Peyer's patch (tissue), 4 donors: ENCODE data around the gene TMEM217. TPM values are rescaled to one million over a fixed set of nuclear protein-coding genes. Genes with fewer than 3 reads are reported as not detected.
"Not testable (repeated sequence)": the region's sequence is repeated elsewhere in the genome, so short reads cannot be mapped to it uniquely, and the experiment has no call there.

Experiments
- DNase-seq, 3 donors: peaks; one replicate each; pipeline ENCODE4 v3.0.0-alpha.2; 2017 to 2019
- H3K27ac ChIP-seq, 4 donors: fragments of 200-600 bp; sonication (generic); one replicate each; pipeline ENCODE4 v1.5.1; 2016 to 2019
- H3K27me3 ChIP-seq, 2 donors: fragments of 200-600 bp; sonication (generic); one replicate each; pipeline ENCODE4 v1.5.1; 2019
- H3K36me3 ChIP-seq, 3 donors: fragments of 200-600 bp; sonication (generic); one replicate each; pipeline ENCODE4 v1.5.1; 2016 to 2019
- H3K4me1 ChIP-seq, 4 donors: fragments of 200-600 bp; sonication (generic); one replicate each; pipeline ENCODE4 v1.5.1; 2016 to 2019
- H3K4me3 ChIP-seq, 4 donors: fragments of 200-600 bp; sonication (generic); 1 replicate in 3 of 4; 2 replicates in 1 of 4; pipeline ENCODE4 v1.5.1; 2016 to 2019; ENCODE audit warnings: mild to moderate bottlenecking in 1 of 4
- H3K9me3 ChIP-seq, 4 donors: fragments of 200-600 bp; sonication (generic); one replicate each; pipeline ENCODE4 v1.5.1; 2016 to 2019; ENCODE audit warnings: mild to moderate bottlenecking in 1 of 4
- POLR2A ChIP-seq, 2 donors: fragments of 450-650 bp; IDR thresholded peaks; one replicate each; pipeline ENCODE4 v1.5.1; 2017; ENCODE audit warnings: antibody characterized with exemption in 2 of 2, mild to moderate bottlenecking in 2 of 2, moderate library complexity in 2 of 2
- total RNA-seq, 4 donors: library from RNA; depleted of rRNA; stranded (reverse); fragments of >200 nt; gene quantifications; one replicate each; pipeline ENCODE4 v1.1.0, GENCODE V29; 2016
- TF ChIP-seq, protein P1 (sequence below), 6 experiments: fragments of 450-650 bp in 4 of 6; fragments of 200-600 bp in 2 of 6; sonication (generic) in 1 of 6; IDR thresholded peaks; one replicate each; pipeline ENCODE4 v1.5.1; 2017 to 2019; ENCODE audit warnings: antibody characterized with exemption in 6 of 6, mild to moderate bottlenecking in 3 of 6, moderate library complexity in 1 of 6

The TMEM217 gene
- under 1 TPM in 1 of 4 donors, not detected in 3; 0.53 TPM for total RNA-seq

DNA sequence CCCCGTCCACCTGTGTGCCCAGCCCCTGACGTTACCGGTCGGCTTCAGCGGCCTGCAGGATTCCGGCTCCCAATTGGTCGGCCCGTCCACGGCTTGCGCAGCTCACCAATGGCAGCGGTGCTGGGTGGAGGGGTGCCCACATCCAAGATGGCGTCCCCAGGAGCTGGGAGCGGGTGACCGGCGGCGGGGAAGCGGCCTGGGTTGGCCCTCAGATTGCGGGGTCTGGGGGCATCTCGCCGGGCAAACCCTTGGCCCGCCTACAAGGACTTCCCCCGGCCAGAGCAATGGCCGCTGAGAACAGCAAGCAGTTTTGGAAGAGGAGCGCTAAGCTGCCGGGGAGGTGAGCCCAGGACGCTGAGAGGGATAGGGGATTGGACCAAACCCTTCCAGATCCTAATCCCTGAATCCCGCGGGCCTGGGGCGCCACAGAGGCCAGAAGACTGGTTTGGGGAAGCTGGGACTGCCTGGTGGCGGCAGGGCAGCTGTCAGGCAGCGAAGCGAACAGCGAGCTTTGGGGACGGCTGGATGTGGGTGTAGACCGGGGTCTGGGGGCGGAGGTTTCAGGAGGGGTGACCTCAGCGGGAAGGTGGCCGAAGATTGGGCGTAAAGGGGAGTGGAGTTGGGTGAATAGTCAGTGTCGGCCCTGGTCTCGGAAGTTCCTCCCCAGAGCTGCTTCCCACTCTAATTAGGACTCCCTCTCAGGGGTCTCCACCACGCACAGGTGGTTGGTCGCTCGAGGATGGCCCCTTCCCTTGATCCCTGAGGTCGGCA lies at the start of gene TMEM217, which contains the start of gene TBC1D22B:
TSS of gene TMEM217 (minus strand) at position 511 of the 771 bp plus-strand sequence. CDS start 39,114 bp downstream, outside the sequence.
TSS of gene TBC1D22B (plus strand) at position 139 of the 771 bp plus-strand sequence. CDS start at position 285, 146 bp downstream.
- TF ChIP-seq, protein P1, sequence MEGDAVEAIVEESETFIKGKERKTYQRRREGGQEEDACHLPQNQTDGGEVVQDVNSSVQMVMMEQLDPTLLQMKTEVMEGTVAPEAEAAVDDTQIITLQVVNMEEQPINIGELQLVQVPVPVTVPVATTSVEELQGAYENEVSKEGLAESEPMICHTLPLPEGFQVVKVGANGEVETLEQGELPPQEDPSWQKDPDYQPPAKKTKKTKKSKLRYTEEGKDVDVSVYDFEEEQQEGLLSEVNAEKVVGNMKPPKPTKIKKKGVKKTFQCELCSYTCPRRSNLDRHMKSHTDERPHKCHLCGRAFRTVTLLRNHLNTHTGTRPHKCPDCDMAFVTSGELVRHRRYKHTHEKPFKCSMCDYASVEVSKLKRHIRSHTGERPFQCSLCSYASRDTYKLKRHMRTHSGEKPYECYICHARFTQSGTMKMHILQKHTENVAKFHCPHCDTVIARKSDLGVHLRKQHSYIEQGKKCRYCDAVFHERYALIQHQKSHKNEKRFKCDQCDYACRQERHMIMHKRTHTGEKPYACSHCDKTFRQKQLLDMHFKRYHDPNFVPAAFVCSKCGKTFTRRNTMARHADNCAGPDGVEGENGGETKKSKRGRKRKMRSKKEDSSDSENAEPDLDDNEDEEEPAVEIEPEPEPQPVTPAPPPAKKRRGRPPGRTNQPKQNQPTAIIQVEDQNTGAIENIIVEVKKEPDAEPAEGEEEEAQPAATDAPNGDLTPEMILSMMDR (IDR thresholded peaks at IDR 0.05): no peak
- peak; percentile 50 to 80 for TF ChIP-seq POLR2A (IDR thresholded peaks at IDR 0.05)

DNA sequence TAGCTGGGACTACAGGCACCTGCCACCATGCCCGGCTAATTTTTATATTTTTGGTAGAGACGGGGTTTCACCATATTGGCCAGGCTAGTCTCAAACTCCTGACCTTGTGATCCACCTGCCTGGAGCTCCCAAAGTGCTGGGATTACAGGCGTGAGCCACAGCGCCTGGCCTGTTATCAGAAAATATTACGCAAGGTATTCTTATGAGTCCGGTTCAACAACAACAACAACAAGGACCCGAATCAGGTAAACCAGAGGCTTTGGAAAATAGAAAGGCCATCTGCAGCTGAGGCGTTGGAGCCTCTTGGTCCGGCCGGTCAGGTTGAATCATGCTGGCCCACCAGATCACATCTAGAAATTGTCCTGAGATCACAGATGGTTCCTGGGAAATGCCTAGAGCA lies 49.5 kb upstream of the TMEM217 start:
- peaks cover 0 to 45% (median 0%) of the 10 kb centered on the region in 3 donors for H3K36me3 ChIP-seq
- not testable (repeated sequence) for H3K27ac ChIP-seq, H3K27me3 ChIP-seq, H3K9me3 ChIP-seq, H3K4me3 ChIP-seq, DNase-seq, H3K4me1 ChIP-seq

More for the DNA sequence above, at the start of gene TMEM217, which contains the start of gene TBC1D22B:
- DNase-seq: peak; percentile 95 to 99 (median 98)
- Histone ChIP-seq H3K4me3 (peak within 1 kb of the TSS; percentile 71 to 91 (median 86)), H3K4me1 (peaks cover 0 to 17% (median 0%) of the 10 kb centered on the region in 4 donors), H3K27me3 (no peaks in the 10 kb centered on the region), H3K27ac (peak within 1 kb of the TSS; percentile 79 to 89 (median 84)), H3K9me3 (no peaks in the 10 kb centered on the region), H3K36me3 (no peaks in the 10 kb centered on the region)

DNA sequence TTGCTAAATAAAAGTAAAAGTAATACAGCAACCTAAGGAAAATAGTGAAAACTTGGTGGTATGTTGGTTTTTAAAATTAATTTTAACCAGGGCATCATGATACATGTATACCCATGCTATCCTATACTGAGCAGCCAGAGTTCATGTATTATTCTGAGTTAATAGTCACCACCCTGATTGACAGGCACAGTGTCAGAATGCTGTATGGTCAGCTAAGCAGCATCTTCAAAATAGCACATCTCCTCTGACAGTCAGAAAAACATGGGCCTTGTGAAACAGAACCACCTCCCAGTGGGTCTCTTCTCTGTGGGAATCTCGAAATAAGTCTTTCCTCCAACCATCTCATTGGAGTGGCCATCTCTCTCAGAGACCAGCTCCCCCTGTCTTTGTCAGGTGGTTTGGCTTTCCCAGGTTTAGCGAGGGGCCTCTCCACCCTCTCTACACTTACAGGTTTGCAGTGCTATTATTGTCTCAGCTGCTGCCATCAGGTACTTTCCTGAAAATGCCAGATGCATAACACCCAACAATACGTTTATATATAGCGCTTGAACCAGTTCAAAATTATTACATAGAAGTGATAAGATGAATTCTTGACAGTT lies 48.8 kb upstream of the TMEM217 start:
- peaks cover 0 to 47% (median 0%) of the 10 kb centered on the region in 3 donors for H3K36me3 ChIP-seq
- no peak overlapping the region for H3K4me3 ChIP-seq
- H3K27ac ChIP-seq: no peak overlapping the region
- no peaks in the 10 kb centered on the region for H3K27me3 ChIP-seq
- H3K9me3 ChIP-seq: no peaks in the 10 kb centered on the region
- H3K4me1 ChIP-seq: no peaks in the 10 kb centered on the region
- no peak for DNase-seq
- no peak for TF ChIP-seq POLR2A (IDR thresholded peaks at IDR 0.05)
- TF ChIP-seq, protein P1 (IDR thresholded peaks at IDR 0.05): no peak

DNA sequence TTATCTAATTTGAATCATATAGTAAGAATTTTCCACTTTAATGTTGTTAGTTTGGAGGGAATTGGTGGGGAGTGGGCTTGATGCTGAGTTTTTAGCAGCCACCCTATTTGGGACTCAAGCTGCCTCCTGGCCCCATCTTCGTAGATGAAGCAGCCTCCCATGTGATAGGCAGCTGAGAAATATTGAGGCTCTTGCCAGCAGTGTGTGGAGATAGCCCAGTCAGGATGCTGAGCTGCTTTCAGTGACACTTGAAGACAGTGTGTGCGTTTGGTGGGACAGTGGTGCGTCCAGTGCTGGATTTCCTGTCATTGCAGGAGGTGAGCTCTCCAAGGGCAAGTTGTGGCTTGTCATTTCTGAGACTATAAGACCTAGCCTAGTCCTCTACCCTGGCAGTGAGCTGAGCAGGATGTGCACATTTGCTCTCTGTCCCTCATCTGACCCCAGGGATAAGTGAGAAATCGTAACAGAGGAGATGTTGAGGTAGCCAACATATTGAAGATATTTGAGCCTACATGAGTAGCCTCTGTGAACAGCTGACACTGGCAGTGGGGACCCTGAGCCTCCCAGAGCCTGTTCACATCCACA lies 48.0 kb upstream of the TMEM217 start:
- Histone ChIP-seq H3K9me3 (no peaks in the 10 kb centered on the region), H3K27me3 (no peaks in the 10 kb centered on the region), H3K4me1 (no peaks in the 10 kb centered on the region), H3K36me3 (peaks cover 0 to 49% (median 0%) of the 10 kb centered on the region in 3 donors), H3K27ac (no peak overlapping the region), H3K4me3 (no peak overlapping the region)
- no peak for DNase-seq
- TF ChIP-seq, protein P1 (IDR thresholded peaks at IDR 0.05): no peak
- TF ChIP-seq POLR2A (IDR thresholded peaks at IDR 0.05): no peak

DNA sequence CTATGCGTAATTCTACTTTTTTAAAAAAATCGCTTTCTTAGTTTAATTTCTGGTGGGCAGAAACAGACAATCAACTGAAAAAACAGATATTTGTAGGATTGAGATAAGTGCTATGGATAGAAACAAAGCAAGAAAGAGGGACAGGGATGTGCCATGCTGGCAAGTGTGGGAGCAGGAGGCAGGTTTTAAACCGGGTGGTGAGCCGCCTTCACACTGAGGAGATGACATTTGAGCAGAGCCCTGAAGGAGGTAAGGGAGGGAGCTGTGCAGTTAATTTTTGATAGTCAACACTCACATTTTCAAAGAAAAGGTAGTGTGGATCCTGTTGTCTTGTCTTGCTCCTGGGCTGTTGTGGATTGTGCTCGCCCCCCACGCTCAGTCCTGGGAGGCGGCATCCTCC lies 46.8 kb upstream of the TMEM217 start:
- no peak for DNase-seq
- TF ChIP-seq, protein P1 (IDR thresholded peaks at IDR 0.05): no peak
- no peak for TF ChIP-seq POLR2A (IDR thresholded peaks at IDR 0.05)
- Histone ChIP-seq H3K36me3 (peaks cover 0 to 49% (median 0%) of the 10 kb centered on the region in 3 donors), H3K27ac (no peak overlapping the region), H3K4me1 (no peaks in the 10 kb centered on the region), H3K4me3 (no peak overlapping the region), H3K9me3 (no peaks in the 10 kb centered on the region), H3K27me3 (no peaks in the 10 kb centered on the region)
